22Rv1 (cell line): ENCODE measurements around the gene BEND7.

ENCODE experiments used
- CTCF ChIP-seq: fragments of 450-650 bp; IDR thresholded peaks from 2 replicates; pipeline ENCODE4 v1.5.1; 2017; ENCODE audit warnings: mild to moderate bottlenecking
- ZFX ChIP-seq: fragments of 450-650 bp; IDR thresholded peaks from 2 replicates; pipeline ENCODE4 v1.6.1; 2017; ENCODE audit warnings: antibody characterized with exemption, borderline replicate concordance

- no peak for TF ChIP-seq CTCF
- TF ChIP-seq ZFX, result no peak
Measured at GRCh38 chr10:13550802-13551201, 22.0 kb upstream of the BEND7 start.
